Uterus (tissue), 4 donors: ENCODE results near the gene RTN1. TPM values are rescaled to one million over a fixed set of nuclear protein-coding genes. Genes with fewer than 3 reads are reported as not detected.

Experiments used
- DNase-seq, 2 donors: peaks; one replicate each; pipeline ENCODE4 v3.0.0-alpha.2; 2019 to 2020
- H3K27ac ChIP-seq, 2 donors: fragments of 200-600 bp; sonication (generic); 1 replicate in 1 of 2; 2 replicates in 1 of 2; pipeline ENCODE4 v1.5.1; 2016 to 2018
- H3K27me3 ChIP-seq, 2 donors: fragments of 200-600 bp; sonication (generic); one replicate each; pipeline ENCODE4 v1.5.1; 2018 to 2019; ENCODE audit warnings: control low read depth in 1 of 2
- H3K36me3 ChIP-seq, 2 donors: fragments of 200-600 bp; sonication (generic); one replicate each; pipeline ENCODE4 v1.5.1; 2019; ENCODE audit warnings: control low read depth in 1 of 2
- H3K4me1 ChIP-seq, 2 donors: fragments of 200-600 bp; sonication (generic); one replicate each; pipeline ENCODE4 v1.5.1; 2018 to 2019; ENCODE audit warnings: control low read depth in 1 of 2
- H3K4me3 ChIP-seq, 2 donors: fragments of 200-600 bp; sonication (generic); 1 replicate in 1 of 2; 2 replicates in 1 of 2; pipeline ENCODE4 v1.5.1; 2018 to 2019; ENCODE audit warnings: mild to moderate bottlenecking in 1 of 2
- H3K9me3 ChIP-seq, 2 donors: fragments of 200-600 bp; sonication (generic); one replicate each; pipeline ENCODE4 v1.5.1; 2019; ENCODE audit warnings: control low read depth in 1 of 2
- POLR2A ChIP-seq, 2 donors: fragments of 450-650 bp; IDR thresholded peaks; one replicate each; pipeline ENCODE4 v1.6.1; 2016; ENCODE audit warnings: antibody characterized with exemption in 2 of 2, mild to moderate bottlenecking in 1 of 2, moderate library complexity in 1 of 2
- intact Hi-C: fragments of 100-400 bp; cut with DNase I; formaldehyde crosslinking; loops from one replicate; pipeline ENCODE4 v1.15.1; 2023; ENCODE audit warnings: low total_unique reads
- total RNA-seq, 4 donors: library from RNA; depleted of rRNA in 3 of 4; stranded (reverse); fragments of >200 nt in 3 of 4; gene quantifications; one replicate each; pipeline versions ENCODE4 v1.1.0 to v1.2.4, GENCODE V29; 2014 to 2023
- TF ChIP-seq, protein P1 (sequence below), 4 experiments: fragments of 200-600 bp in 2 of 4; fragments of 450-650 bp in 2 of 4; sonication (generic) in 2 of 4; IDR thresholded peaks; one replicate each; pipeline ENCODE4 v1.5.1; 2016 to 2019; ENCODE audit warnings: antibody characterized with exemption in 4 of 4, mild to moderate bottlenecking in 2 of 4, moderate library complexity in 1 of 4
- donor health status: DM: yes; HTN: yes; CAD: no.

The RTN1 gene
- total RNA-seq, 4 donors from 2014 or later: 0.26 to 14.4 (median 7.5) TPM

DNA sequence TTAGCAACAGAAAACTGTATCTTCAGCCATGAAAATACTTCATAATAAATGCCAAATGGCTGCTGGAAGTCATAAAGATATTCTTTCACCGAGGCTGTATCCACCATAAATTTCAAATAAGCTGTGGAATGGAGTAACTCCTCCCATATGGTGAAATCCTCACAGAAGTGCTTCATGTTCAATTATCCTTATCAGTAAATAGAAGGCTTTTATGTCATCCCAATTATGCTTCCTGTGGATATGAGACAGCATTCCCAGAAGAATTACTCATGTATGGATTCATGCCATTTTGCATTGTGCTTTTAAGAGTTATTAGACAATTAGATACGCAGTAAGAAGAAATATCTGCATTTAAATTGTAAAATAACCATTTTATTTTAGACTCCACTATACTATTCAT, 99.0 kb downstream of the RTN1 start:
- no peak for DNase-seq
- Histone ChIP-seq H3K4me1 (no peaks in the 10 kb centered on the region), H3K27ac (no peak overlapping the region), H3K9me3 (no peaks in the 10 kb centered on the region), H3K36me3 (no peaks in the 10 kb centered on the region), H3K27me3 (no peaks in the 10 kb centered on the region), H3K4me3 (no peak overlapping the region)
- intact Hi-C loops: no loop called here
- TF ChIP-seq, protein P1, sequence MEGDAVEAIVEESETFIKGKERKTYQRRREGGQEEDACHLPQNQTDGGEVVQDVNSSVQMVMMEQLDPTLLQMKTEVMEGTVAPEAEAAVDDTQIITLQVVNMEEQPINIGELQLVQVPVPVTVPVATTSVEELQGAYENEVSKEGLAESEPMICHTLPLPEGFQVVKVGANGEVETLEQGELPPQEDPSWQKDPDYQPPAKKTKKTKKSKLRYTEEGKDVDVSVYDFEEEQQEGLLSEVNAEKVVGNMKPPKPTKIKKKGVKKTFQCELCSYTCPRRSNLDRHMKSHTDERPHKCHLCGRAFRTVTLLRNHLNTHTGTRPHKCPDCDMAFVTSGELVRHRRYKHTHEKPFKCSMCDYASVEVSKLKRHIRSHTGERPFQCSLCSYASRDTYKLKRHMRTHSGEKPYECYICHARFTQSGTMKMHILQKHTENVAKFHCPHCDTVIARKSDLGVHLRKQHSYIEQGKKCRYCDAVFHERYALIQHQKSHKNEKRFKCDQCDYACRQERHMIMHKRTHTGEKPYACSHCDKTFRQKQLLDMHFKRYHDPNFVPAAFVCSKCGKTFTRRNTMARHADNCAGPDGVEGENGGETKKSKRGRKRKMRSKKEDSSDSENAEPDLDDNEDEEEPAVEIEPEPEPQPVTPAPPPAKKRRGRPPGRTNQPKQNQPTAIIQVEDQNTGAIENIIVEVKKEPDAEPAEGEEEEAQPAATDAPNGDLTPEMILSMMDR (IDR thresholded peaks at IDR 0.05): no peak
- no peak for TF ChIP-seq POLR2A (IDR thresholded peaks at IDR 0.05)

DNA sequence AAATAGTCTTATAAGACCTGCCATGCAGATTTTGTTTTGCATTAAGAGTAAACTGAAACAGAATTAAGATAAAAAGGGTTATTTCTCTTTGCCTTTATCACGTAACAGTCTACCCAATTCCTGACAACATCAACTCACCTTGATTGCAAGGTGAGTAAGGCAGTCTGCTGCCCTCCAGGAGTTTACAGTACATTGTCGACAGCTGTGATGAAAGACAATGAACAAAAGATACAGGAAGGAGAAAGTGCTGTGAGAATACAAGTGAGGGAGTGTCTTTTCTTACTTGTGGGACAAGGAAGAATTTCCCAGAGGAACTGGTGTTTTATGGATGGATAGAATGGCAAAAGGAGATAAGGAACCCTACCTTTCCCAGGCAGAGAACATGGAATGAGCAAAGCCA, 101.0 kb downstream of the RTN1 start:
- no peaks in the 10 kb centered on the region for H3K27me3 ChIP-seq
- no peaks in the 10 kb centered on the region for H3K36me3 ChIP-seq
- no peak for DNase-seq
- intact Hi-C loops: no loop called here
- TF ChIP-seq, protein P1 (IDR thresholded peaks at IDR 0.05): no peak
- no peak for TF ChIP-seq POLR2A (IDR thresholded peaks at IDR 0.05)
- H3K9me3 ChIP-seq: no peaks in the 10 kb centered on the region
- H3K4me1 ChIP-seq: no peaks in the 10 kb centered on the region
- no peak overlapping the region for H3K4me3 ChIP-seq
- no peak overlapping the region for H3K27ac ChIP-seq

DNA sequence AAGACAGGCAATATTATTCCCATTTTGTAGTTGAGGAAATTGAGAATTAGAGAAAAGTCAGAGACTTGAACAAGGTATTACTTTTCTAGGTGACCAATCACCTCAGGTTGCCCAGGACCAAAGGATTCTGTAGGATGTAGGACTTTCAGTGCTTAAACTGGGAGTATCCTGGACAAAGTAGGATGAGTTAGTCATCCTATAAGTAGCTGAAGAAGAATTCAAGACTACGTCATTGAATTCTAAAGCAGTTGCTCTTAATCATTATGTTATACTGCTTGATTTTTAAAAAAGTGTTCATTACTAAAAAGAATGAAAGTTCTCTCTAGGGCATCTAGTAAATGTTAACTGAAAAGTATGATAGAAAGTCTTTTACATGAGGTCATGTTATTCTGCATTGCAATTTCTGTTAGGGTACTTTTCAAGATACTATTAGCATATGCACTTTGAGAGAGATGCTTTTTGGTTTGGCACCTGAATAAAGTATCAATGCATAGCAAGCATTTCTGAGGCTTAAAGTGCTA, 101.7 kb downstream of the RTN1 start:
- DNase-seq: no peak
- TF ChIP-seq, protein P1 (IDR thresholded peaks at IDR 0.05): no peak
- TF ChIP-seq POLR2A (IDR thresholded peaks at IDR 0.05): no peak
- Histone ChIP-seq H3K36me3 (no peaks in the 10 kb centered on the region), H3K4me1 (no peaks in the 10 kb centered on the region), H3K4me3 (no peak overlapping the region), H3K27me3 (no peaks in the 10 kb centered on the region), H3K9me3 (no peaks in the 10 kb centered on the region), H3K27ac (no peak overlapping the region)
- intact Hi-C loops: no loop called here

DNA sequence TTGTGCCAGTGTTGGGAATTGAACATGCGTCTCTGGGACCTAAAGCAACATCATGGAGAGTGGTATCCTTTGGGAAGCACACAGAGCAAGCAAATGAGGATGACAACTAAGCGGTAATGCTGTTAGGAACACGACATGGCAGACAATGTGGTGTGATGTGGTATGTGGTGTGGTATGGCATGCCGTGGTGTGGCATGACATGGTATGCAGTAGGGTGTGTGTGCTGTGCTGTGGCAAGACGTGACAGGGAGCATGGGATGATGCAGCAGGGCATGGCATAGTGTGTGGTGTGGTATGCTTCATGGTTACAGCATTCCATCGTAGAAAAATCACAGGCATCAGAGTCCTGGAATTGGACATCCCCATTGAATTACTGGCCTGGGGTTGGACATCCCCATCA, 108.7 kb downstream of the RTN1 start:
- H3K4me1 ChIP-seq: no peaks in the 10 kb centered on the region
- intact Hi-C loops: no loop called here
- H3K9me3 ChIP-seq: no peaks in the 10 kb centered on the region
- H3K4me3 ChIP-seq: no peak overlapping the region
- H3K27me3 ChIP-seq: no peaks in the 10 kb centered on the region
- no peak overlapping the region for H3K27ac ChIP-seq
- TF ChIP-seq, protein P1 (IDR thresholded peaks at IDR 0.05): no peak
- no peak for TF ChIP-seq POLR2A (IDR thresholded peaks at IDR 0.05)
- DNase-seq: no peak
- H3K36me3 ChIP-seq: no peaks in the 10 kb centered on the region

DNA sequence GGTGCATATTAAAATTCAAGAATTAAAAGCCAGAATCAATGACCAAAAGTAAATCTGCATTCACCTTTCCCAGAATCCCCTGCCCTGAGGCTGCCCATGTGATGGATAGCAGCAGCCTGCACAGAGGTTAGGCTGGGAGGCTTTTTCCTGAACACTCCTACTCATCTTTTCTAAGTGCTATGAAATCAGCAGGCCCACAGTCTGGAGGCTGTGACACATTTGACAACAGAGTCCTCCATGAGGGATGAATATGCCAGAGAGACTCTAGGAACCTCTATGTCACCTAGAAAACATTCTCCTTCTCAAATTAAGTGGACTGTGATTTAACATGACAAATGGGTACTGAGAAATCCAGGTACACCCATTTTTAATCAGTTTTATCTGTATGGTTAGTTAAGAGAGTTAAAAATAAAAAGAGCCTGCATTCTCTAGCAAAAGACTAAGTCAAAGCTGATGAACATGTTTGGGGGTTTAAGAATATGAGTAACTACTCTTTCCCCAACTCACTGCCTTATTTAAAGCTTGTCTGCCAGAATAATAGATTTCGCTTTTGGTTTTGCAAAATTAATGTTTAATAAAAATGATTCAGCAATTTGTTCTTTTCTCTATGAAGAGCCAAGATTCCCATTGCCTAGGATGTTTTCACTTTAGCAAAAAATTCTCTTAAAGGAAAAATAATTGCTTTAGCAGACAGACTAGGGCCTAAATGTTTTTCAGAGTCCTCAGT, 115.0 kb downstream of the RTN1 start:
- intact Hi-C loops: no loop called here
- TF ChIP-seq, protein P1 (IDR thresholded peaks at IDR 0.05): no peak
- TF ChIP-seq POLR2A (IDR thresholded peaks at IDR 0.05): no peak
- Histone ChIP-seq H3K27ac (no peak overlapping the region), H3K4me1 (no peaks in the 10 kb centered on the region), H3K36me3 (no peaks in the 10 kb centered on the region), H3K9me3 (no peaks in the 10 kb centered on the region), H3K4me3 (no peak overlapping the region), H3K27me3 (no peaks in the 10 kb centered on the region)
- no peak for DNase-seq
